GM18498 (cell line): ENCODE results near the gene FGF4.

Source experiments
- ATAC-seq: cut with Tn5 transposase; IDR thresholded peaks from one replicate; pipeline ENCODE4 v1.9.1; 2021; ENCODE audit warnings: mild to moderate bottlenecking, moderate library complexity; ENCODE audit not compliant: unreplicated experiment

Gene FGF4

DNA sequence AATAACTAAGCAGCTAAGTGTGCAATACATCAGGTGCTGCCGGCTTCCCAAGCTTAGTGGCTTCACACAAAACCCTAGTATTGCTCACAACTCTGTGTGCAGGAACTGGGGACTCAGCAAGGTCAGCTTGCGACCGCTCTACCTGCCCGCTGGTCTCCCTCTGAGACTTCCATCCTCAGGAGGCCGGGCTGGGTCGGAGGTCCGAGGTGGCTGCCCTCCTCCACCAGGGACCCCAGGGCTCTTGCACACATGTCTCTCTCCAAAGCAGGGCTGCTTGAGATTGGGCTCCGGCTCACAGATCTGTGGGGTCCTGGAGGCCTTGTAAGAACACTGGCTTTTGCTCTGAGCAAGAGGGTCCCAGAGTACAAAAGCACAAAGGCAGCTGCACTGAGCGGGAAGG, 45.9 kb downstream of the FGF4 start:
- ATAC-seq: no peak

DNA sequence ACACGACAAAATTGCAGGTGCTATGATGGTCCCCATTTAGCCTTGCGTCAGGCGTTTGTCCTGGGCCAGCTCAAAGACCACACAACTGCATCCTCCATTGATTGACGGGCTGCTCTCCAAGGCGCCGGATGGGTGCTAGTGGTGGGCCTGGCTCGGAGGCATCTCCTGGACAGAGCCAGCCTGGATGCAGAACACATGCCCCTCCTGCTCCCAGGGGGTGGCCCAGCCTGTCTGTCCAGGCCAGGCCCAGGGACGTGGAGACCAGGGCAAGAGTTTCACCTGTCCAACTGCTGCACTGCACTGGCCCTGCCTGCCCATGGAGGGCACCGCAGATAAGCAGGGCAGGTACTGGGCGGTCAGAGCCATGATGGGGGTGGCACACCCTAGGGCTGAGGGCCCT, 47.9 kb downstream of the FGF4 start:
- ATAC-seq: no peak

DNA sequence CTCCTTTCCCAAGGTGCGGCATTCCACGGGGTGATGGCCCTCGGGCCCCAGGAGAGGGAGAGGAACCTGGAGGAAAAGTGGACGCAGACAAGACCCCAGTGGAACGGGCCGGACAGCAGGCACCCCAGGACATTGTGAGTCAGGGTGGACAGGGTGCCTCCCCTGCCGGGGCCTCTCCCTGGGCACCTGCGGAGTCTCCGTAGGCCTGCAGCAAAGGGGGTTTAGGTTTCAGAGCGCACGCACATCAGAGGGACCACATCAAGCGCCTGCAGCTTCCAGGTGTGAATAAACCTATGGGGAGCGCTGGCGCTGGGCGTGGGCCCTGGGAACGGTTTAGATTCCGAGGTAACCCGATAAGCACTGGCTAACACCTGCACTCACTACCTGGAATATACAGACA, 48.7 kb downstream of the FGF4 start:
- no peak for ATAC-seq

DNA sequence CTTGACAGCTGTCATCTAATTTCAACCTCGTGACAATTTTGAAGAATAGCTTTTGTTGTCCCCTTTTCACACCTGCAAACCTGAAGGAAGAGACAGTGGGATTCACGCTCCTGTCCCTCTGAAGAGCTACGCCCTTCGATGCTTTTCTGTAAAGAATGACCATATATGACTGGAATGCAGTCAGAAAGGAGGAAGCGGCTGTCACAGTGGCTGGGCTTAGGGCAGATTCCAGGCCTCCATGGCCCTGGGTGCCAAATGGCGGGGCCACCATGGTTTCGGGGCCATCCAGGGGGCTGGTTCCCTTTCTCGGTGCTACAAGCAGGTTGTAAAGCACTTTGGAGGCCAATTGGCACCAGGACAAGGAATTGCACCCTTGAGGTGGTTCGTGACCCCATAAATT, 49.1 kb downstream of the FGF4 start:
- ATAC-seq: no peak

DNA sequence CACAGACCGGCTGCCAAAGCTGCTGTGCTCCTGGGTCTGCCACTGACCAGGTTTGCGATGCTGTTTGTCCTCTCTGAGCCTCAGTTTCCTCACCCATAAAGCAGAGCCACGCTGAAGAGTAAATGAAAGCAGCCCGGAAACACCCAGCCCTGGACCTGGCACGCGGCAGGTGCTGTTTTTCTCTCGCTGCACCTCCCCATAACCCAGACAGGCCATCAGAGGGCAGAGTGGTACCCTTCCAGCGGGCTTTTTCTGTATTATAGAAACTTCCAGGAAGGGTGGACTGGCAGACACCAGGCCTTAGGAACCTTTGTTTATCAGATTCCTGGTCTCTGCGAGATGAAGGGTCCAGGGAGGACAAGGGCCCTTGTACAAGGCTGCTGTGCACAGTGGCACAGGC, 53.4 kb downstream of the FGF4 start:
- no peak for ATAC-seq

- no peak for ATAC-seq
Measured at GRCh38 chr11:69721106-69721505, 54.0 kb downstream of the FGF4 start.
